TTC549 (cell line): ENCODE data around the gene MALAT1.
"Not testable (repeated sequence)": the region's sequence is repeated elsewhere in the genome, so short reads cannot be mapped to it uniquely, and the experiment has no call there.

Experiments used
- FAIRE-seq: peaks from 2 replicates; lab custom pipeline; 2012; peaks lifted over from hg19 to GRCh38; lab: Jason Lieb, UNC

Gene MALAT1

DNA sequence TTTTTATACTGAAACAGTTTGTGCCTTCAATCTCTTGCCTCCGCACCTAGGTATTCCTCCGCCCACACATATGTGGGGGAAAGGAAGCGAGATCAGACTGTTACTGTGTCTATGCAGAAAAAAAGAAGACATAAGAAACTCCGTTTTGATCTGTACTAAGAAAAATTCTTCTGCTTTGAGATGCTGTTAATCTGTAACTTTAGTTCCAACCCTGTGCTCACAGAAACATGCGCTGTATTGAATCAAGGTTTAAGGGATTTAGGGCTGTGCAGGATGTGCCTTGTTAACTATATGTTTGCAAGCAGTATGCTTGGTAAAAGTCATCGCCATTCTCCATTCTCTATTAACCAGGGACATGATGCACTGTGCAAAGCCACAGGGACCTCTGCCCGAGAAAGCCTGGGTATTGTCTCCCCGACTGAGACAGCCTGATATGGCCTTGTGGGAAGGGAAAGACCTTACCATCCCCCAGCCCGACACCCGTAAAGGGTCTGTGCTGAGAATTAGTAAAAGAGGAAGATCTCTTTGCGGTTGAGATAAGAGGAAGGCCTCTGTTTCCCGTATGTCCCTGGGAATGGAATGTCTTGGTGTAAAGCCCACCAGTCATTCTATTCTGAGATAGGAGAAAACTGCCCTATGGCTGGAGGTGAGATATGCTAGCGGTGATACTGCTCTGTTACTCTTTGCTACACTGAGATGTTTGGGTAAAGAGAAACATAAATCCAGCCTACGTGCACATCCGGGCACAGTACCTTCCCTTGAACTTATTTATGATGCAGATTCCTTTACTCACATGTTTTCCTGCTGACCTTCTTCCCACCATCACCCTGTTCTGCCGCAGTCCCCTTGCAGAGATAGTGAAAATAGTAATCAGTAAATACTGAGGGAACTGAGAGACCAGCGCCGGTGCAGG is 24.1 kb downstream of the MALAT1 start:
- not testable (repeated sequence) for FAIRE-seq

DNA sequence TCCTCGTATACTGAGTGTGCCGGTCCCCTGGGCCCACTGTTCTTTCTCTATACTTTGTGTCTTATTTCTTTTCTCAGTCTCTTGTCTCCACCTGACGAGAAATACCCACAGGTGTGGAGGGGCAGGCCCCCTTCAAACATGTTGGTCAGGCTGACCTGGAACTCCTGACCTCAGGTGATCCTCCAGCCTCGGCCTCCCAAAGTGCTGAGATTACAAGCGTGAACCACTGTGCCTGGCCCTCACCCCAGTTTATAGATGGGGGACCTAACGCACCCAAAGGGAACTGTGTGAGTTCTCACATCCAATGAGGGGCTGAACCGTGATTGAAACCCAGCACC is 24.8 kb downstream of the MALAT1 start:
- FAIRE-seq, result not testable (repeated sequence)

DNA sequence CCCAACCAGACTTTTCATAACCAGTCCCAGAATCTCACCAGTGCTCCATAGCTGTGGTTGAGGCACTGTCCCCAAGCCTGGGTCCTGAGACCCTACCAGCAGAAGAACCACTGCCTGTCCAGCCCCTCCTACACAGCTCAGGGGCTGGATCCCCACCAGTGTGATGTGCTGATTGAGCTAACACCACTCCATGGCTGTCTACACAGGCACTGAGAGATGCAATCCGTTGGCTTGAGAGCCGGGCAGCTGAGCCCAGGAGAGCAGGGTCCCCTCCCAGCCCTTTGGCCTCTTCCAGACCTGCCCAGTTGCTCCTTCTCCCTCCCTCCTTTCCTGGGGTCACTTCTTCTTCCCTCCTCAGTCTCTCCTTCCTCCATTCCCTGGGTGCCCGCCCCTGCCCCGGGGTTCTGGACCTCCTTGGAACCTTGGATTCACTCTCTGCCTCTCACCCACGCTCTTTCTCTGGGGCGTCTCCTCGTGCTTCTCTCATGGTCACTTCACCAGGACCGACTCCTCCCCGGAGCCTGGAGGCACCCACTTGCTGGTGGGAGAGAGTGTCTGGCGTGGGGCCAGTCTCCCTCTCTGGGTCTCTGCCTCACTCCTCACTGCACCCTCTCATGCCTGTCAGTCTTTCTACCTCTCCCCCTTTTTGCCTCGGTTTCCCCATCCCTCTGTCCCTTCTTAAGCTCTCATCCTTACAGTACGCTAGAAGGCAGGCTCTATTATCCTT is 25.3 kb downstream of the MALAT1 start:
- no peak for FAIRE-seq

DNA sequence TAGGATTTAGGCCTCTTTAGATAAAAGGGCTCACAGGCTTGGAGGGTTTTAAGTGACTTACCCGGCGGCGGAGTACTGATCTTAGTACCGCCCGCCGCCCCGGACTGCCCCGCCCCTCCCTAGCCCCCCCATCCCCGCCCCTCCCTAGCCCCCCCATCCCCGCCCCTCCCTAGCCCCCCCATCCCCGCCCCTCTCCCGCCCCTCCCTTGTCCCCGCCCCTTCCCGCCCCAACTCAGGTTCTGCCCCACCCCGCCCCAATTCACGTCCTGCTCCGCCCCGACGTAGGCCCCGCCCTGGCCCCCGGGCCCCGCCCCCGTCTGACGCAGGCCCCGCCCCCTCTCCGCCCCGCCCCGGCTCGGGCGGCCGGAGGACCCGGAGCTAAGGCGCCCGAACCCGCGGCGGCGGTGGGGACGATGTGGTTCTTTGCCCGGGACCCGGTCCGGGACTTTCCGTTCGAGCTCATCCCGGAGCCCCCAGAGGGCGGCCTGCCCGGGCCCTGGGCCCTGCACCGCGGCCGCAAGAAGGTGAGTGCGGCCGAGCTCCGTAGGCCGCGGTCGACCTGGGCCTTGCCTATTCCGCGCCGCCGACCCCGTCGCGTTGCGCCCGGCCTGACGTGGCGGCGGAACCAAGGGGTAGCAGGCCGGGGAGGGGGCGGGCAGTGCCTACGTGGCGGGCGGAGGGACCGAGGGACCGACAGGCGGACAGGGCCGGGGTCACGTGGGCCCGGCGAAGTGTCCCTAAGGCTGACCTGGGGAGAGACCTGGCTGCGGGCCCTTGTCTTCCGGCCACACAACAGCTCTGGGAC is 26.1 kb downstream of the MALAT1 start, which contains the start of gene SCYL1:
SCYL1 (plus strand) TSS at position 343 of the 805 bp plus-strand sequence; CDS start at position 414, 71 bp downstream.
- no peak for FAIRE-seq

DNA sequence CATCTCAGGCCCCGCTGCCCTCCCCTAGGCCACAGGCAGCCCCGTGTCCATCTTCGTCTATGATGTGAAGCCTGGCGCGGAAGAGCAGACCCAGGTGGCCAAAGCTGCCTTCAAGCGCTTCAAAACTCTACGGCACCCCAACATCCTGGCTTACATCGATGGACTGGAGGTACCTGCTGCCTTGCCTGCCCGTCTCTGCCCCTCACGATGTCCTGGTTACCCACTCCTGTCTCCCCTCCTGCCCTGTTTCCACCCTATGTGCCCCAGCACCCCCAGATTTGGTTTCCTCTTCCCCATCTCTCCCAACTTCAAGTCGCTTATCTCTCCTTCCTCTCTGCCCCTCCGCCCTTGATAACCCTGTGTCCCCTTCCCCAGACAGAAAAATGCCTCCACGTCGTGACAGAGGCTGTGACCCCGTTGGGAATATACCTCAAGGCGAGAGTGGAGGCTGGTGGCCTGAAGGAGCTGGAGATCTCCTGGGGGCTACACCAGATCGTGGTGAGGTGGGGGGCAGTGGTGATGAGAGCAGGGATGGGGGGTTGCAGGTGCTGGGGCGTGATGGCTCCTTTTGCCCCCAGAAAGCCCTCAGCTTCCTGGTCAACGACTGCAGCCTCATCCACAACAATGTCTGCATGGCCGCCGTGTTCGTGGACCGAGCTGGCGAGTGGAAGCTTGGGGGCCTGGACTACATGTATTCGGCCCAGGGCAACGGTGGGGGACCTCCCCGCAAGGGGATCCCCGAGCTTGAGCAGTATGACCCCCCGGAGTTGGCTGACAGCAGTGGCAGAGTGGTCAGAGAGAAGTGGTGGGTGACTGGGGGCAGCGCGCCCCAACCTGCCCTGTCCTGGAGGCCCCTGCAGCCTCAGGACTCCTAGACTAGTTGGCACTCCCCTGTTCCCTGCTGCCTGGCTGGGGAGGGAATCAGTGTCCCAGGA is 27.0 kb downstream of the MALAT1 start:
- no peak for FAIRE-seq

GRCh38 chr11:65526744-65527143 is 27.9 kb downstream of the MALAT1 start:
- no peak for FAIRE-seq

DNA sequence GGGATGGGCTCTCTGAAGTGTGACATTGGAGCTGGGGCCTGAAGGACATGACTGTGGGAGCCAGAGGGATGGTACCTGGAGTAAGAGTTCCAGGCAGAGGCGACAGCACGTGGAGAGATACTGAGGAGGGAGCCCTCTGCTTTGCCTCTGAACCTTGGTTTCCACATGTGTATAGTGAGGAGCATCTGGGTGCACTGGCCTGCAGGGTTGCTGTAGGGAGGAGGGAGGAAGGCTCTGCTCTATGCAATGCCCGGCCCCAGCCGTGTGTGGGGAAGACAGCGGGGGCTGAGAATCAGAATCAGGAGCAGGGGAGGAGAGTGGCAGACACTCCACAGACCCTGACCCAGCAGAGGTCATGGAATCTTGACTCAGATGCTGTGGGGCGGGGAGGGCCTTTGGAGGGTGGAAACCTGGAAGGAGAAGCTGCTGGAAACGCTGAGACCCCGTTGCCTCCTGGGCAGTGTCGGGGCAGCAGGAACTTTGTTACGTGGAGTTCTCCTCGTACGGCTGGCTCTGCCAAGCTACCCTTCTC is 30.0 kb downstream of the MALAT1 start:
- no peak for FAIRE-seq

- FAIRE-seq, result no peak
These were observed 30.8 kb downstream of the MALAT1 start for GRCh38 chr11:65529475-65530156.

DNA sequence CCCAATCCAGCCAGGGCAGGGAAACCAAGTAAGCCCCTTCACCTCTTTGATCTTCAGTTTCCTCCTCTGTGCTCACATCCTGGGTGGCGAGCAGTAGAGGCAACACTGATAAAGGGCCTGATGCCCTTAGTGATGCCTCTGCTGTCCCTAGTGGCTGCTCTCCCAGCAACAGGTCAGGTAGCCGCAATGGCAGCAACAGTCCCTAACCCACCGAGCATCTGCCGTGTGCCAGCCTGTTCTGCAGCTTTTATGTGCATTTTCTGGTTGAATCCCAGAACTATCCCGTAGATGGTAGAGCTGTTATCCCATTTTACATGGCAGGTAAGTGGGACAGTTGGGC is 31.3 kb downstream of the MALAT1 start:
- FAIRE-seq, result no peak

- FAIRE-seq, result no peak
These were observed 33.7 kb downstream of the MALAT1 start for GRCh38 chr11:65532388-65533064.

DNA sequence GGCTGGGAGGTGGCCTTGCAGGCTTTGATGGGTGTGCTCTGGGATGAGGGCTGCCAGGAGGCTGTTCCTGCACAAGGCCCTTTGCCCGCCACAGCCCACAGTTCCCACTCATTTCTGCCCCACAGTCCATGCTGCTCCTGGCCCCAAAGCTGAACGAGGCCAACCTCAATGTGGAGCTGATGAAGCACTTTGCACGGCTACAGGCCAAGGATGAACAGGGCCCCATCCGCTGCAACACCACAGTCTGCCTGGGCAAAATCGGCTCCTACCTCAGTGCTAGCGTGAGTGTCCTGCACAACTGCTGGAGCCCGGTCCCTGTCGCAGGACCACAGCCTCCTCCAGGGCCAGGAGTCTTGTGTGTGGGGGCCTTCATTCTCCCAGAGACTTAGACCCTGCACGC is 36.3 kb downstream of the MALAT1 start:
- no peak for FAIRE-seq

- no peak for FAIRE-seq
These were observed 37.8 kb downstream of the MALAT1 start for GRCh38 chr11:65536412-65537295.

DNA sequence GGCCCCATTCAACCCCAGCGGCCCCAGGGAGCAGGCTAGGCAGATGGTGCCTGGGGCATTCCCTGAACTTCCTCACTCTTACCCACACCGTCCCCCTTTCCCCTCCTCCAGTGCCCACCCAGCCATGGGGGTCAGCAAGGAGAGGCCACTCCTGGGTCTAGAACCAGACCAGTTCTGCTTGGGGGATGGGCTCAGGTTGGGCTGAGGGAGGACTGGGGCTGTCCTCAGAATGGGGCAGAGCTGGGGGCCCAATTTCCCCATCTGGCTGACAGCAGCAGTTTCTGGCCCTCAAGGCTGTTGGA is 38.4 kb downstream of the MALAT1 start:
- FAIRE-seq, result no peak

DNA sequence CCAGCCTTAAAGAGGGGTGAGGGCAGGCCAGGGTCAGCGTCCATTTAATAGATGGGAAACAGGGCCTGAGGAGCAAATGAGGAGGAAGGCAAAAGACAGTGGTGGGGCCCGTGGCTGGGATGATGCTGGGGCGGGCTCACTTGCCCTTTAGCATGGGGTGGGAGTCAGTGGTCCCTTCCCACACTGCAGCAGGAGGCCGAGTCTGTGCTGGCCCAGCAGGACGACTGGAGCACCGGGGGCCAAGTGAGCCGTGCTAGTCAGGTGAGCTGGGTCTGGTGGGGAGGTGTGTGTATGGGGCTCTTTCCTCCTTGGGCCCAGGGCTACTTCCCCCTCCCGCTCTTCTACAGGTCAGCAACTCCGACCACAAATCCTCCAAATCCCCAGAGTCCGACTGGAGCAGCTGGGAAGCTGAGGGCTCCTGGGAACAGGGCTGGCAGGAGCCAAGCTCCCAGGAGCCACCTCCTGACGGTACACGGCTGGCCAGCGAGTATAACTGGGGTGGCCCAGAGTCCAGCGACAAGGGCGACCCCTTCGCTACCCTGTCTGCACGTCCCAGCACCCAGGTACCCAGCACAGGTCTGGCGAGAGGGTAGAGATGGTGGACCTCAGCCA is 38.9 kb downstream of the MALAT1 start:
- FAIRE-seq, result no peak

DNA sequence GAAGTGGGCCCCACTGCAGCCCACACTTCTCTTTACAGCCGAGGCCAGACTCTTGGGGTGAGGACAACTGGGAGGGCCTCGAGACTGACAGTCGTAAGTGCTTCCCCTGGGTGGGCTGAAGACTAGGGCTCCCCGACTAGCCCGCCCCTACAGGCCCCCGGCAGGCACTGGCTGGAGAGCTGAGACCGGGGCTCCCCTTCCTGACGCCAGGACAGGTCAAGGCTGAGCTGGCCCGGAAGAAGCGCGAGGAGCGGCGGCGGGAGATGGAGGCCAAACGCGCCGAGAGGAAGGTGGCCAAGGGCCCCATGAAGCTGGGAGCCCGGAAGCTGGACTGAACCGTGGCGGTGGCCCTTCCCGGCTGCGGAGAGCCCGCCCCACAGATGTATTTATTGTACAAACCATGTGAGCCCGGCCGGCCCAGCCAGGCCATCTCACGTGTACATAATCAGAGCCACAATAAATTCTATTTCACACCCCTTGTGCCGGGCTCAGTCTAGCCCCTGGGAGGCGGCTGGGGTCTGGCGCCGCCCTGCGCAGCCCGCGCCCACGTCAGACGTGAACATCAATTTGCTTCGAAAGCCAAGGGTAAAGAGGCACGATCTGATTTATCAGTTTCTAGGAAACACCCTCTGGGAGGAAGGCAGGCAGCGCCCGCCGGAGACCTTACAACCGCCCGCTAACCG is 39.5 kb downstream of the MALAT1 start:
- FAIRE-seq, result no peak

DNA sequence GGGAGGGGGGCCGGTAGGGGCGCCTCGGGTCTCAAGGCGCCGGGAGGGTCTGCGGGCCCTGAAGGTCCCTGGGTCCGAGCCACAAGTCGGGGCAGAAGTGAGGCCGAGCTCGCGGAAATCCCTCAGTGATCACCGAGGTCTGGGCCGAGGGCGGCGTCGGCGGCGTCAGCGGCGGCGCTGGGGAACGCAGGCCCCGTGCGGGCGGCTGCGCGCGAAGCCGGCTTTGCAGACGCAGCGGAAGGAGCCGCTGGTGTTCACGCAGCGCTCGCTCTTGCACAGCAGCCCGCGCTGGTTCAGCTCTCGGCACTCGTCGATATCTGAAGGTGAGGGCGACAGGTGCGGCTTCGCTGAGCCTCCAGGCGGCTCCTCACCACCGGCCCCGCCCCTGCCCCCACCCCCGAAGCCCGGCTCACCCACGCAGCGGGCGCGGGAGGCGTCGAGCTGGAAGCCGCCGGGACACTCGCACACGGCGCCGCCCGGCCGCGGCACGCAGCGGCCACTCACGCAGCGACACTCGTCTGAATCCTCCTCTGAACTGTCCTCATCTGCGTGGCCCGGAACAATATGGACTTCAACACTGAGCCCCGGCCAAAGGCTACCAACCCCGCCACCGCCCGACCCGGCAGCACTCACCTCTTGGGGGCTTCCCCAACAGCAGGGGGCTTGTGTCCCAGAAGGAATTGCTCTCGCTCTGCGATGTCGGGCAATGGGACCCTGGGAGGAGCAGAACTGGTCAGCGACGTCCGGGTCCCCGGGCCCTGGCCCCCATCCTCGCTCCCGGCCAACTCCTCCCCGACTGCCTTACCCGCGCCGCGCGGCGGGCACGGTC is 40.3 kb downstream of the MALAT1 start:
- no peak for FAIRE-seq

- no peak for FAIRE-seq
These were observed 41.0 kb downstream of the MALAT1 start for GRCh38 chr11:65539744-65540289.
